ENCODE measurements around the gene B3GNT7. TPM values are rescaled to one million over a fixed set of nuclear protein-coding genes. Genes with fewer than 3 reads are reported as not detected.

The B3GNT7 gene
- total RNA-seq, 1 experiment from 2014 or later = 6.1 TPM

DNA sequence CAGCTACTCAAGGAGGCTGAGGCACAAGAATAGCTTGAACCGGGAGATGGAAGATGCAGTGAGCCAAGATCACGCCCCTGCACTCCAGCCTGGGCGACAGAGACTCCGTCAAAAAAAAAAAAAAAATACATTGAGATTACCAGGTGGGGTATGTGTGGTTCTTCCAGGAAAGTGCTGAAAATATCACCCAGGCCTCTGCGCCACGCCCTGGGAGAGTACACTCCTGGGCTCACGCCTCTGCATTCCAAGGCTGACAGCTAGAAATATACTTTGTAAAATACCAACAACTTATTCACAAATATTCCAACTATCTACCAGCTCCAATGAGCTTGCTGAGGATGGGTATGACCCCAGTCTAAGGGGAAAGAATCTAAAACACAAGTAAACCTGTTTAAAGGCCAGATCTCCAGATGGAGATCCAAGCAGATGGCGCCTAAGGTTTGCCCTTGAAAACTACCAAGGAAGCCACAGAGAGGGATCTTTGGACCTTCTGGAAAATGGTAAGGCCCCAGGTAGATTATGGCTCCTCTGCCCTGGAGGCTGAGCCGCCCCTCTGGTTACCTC lies 21.6 kb upstream of the B3GNT7 start (continued):
- TF ChIP-seq EZH2 (IDR thresholded peaks at IDR 0.05) (no peak), ZBTB33 (IDR thresholded peaks at IDR 0.05; ENCODE audit: extremely low read depth, insufficient replicate concordance, low read length) (no peak), YY1 (IDR thresholded peaks at IDR 0.05; ENCODE audit: extremely low read depth, insufficient replicate concordance, low read depth, low read length) (no peak), ZFX (IDR thresholded peaks at IDR 0.05) (no peak)

DNA sequence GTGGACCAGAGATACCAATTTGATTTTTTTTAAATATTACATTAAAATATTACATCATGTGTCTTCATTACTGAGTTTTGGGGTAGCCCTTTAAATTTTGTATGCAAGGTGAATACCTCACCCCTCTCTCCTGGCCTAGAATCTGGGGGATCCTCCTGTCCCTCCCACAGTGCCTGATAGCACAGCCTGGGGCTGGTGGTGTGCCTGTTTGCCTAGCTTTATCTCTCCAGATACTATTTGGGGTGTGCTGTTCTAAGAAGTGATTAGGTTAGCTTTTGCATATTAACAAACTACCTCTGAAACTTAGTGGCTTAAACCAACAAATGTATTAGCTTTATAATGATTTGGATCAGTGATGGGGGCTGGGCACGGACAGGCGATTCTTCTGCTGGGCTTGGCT lies 20.7 kb upstream of the B3GNT7 start:
- H3K27me3 ChIP-seq (ENCODE audit: insufficient read depth, low read length) = no peaks in the 10 kb centered on the region
- ChIA-PET CTCF (no interaction called here), POLR2A (no interaction called here), RAD21 (ENCODE audit: low non-redundant PET in 1 of 2, low total read pairs in 2 of 2, uncharacterized antibody in 2 of 2, unreplicated experiment in 2 of 2) (no interaction called here)
- H4K20me1 ChIP-seq (ENCODE audit: insufficient read depth) = no peaks in the 10 kb centered on the region
- peaks cover 9 to 21% of the 10 kb centered on the region in 2 experiments; a peak in 3 of 4 replicates for H3K4me1 ChIP-seq (ENCODE audit: control insufficient read depth in 1 of 2, insufficient read depth in 2 of 2, low read length in 2 of 2)
- no peak overlapping the region for H3K4me3 ChIP-seq (replicated peaks in 1 of 2; ENCODE audit: low read depth in 1 of 2, low read length in 2 of 2)
- no peak overlapping the region for H3K27ac ChIP-seq (ENCODE audit: low read depth, low read length)
- no peaks in the 10 kb centered on the region for H3K9me2 ChIP-seq (ENCODE audit: insufficient read depth)
- intact Hi-C loops (cut with micrococcal nuclease) = no loop called here
- H3K4me2 ChIP-seq (ENCODE audit: low read length) = no peak overlapping the region
- H3K79me2 ChIP-seq (ENCODE audit: insufficient read depth, low read length) = no peaks in the 10 kb centered on the region
- DNase-seq (ENCODE audit: low read depth, low spot score) = no peak
- H3K9me3 ChIP-seq (ENCODE audit: control insufficient read depth in 1 of 2, insufficient read depth in 1 of 2, low read depth in 1 of 2, low read length in 2 of 2) = no peaks in the 10 kb centered on the region
- no peaks in the 10 kb centered on the region for H3K36me3 ChIP-seq (ENCODE audit: control insufficient read depth in 1 of 2, insufficient read depth in 2 of 2, low read length in 2 of 2)
- H3K9ac ChIP-seq (ENCODE audit: low read length) = no peak overlapping the region
- H2AFZ ChIP-seq (ENCODE audit: low read depth, low read length, poor library complexity, severe bottlenecking) = no peak overlapping the region
- ATAC-seq = no peak
- no TSS peak for BruUV-seq (replicated peaks)
- TF ChIP-seq, protein P1, sequence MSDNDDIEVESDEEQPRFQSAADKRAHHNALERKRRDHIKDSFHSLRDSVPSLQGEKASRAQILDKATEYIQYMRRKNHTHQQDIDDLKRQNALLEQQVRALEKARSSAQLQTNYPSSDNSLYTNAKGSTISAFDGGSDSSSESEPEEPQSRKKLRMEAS (IDR thresholded peaks at IDR 0.05) = no peak
- TF ChIP-seq EZH2 (IDR thresholded peaks at IDR 0.05) = no peak
- no peak for TF ChIP-seq RAD21 (IDR thresholded peaks at IDR 0.05; ENCODE audit: low read depth)
- no peak for TF ChIP-seq ZNF274 (IDR thresholded peaks at IDR 0.05; ENCODE audit: low read depth, low read length)
- no peak for TF ChIP-seq ZFX (IDR thresholded peaks at IDR 0.05)
- TF ChIP-seq POLR2A (IDR thresholded peaks at IDR 0.05; ENCODE audit: borderline replicate concordance, extremely low read depth, insufficient read depth, insufficient read length) = no peak
- TF ChIP-seq SP1 (IDR thresholded peaks at IDR 0.05; ENCODE audit: low read depth) = no peak
- no peak for TF ChIP-seq CBX3 (IDR thresholded peaks at IDR 0.05; ENCODE audit: low read depth)
- TF ChIP-seq ELF1 (IDR thresholded peaks at IDR 0.05; ENCODE audit: borderline replicate concordance, low read depth) = no peak
- TF ChIP-seq SIN3A (IDR thresholded peaks at IDR 0.05; ENCODE audit: low read depth) = no peak
- TF ChIP-seq TCF7L2 (IDR thresholded peaks at IDR 0.05; ENCODE audit: borderline replicate concordance, extremely low read depth, insufficient read depth, insufficient read length) = no peak
- TF ChIP-seq EZH2phosphoT487 (IDR thresholded peaks at IDR 0.05; ENCODE audit: borderline replicate concordance) = no peak
- TF ChIP-seq YY1 (IDR thresholded peaks at IDR 0.05; ENCODE audit: extremely low read depth, insufficient replicate concordance, low read depth, low read length) = no peak
- TF ChIP-seq, protein P2, sequence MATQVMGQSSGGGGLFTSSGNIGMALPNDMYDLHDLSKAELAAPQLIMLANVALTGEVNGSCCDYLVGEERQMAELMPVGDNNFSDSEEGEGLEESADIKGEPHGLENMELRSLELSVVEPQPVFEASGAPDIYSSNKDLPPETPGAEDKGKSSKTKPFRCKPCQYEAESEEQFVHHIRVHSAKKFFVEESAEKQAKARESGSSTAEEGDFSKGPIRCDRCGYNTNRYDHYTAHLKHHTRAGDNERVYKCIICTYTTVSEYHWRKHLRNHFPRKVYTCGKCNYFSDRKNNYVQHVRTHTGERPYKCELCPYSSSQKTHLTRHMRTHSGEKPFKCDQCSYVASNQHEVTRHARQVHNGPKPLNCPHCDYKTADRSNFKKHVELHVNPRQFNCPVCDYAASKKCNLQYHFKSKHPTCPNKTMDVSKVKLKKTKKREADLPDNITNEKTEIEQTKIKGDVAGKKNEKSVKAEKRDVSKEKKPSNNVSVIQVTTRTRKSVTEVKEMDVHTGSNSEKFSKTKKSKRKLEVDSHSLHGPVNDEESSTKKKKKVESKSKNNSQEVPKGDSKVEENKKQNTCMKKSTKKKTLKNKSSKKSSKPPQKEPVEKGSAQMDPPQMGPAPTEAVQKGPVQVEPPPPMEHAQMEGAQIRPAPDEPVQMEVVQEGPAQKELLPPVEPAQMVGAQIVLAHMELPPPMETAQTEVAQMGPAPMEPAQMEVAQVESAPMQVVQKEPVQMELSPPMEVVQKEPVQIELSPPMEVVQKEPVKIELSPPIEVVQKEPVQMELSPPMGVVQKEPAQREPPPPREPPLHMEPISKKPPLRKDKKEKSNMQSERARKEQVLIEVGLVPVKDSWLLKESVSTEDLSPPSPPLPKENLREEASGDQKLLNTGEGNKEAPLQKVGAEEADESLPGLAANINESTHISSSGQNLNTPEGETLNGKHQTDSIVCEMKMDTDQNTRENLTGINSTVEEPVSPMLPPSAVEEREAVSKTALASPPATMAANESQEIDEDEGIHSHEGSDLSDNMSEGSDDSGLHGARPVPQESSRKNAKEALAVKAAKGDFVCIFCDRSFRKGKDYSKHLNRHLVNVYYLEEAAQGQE (IDR thresholded peaks at IDR 0.05; ENCODE audit: low read depth) = no peak
- TF ChIP-seq FOSL1 (IDR thresholded peaks at IDR 0.05; ENCODE audit: low read depth) = no peak
- TF ChIP-seq, protein P3, sequence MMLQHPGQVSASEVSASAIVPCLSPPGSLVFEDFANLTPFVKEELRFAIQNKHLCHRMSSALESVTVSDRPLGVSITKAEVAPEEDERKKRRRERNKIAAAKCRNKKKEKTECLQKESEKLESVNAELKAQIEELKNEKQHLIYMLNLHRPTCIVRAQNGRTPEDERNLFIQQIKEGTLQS (IDR thresholded peaks at IDR 0.05) = no peak
- no peak for TF ChIP-seq ZBTB33 (IDR thresholded peaks at IDR 0.05; ENCODE audit: extremely low read depth, insufficient replicate concordance, low read length)
- TF ChIP-seq SRF (IDR thresholded peaks at IDR 0.05; ENCODE audit: low read depth) = no peak
